Endometrial microvascular endothelial cells (primary cell): ENCODE measurements around the gene PRRX2. TPM values are rescaled to one million over a fixed set of nuclear protein-coding genes. Genes with fewer than 3 reads are reported as not detected.

Experiments used
- in situ Hi-C: cut with HindIII; loops from 2 replicates; pipeline ENCODE4 v1.10.0; 2017; ENCODE audit warnings: low sequenced_read_pairs, low pct_unique_long_range_greater_than_20kb; ENCODE audit errors: inconsistent ontology term
- total RNA-seq: library from RNA; depleted of rRNA; stranded (reverse); fragments of >200 nt; gene quantifications from one replicate; pipeline ENCODE4 v1.2.3, GENCODE V29; 2015; ENCODE audit errors: inconsistent ontology term

PRRX2 gene
- total RNA-seq, 1 donor from 2014 or later: not detected

DNA sequence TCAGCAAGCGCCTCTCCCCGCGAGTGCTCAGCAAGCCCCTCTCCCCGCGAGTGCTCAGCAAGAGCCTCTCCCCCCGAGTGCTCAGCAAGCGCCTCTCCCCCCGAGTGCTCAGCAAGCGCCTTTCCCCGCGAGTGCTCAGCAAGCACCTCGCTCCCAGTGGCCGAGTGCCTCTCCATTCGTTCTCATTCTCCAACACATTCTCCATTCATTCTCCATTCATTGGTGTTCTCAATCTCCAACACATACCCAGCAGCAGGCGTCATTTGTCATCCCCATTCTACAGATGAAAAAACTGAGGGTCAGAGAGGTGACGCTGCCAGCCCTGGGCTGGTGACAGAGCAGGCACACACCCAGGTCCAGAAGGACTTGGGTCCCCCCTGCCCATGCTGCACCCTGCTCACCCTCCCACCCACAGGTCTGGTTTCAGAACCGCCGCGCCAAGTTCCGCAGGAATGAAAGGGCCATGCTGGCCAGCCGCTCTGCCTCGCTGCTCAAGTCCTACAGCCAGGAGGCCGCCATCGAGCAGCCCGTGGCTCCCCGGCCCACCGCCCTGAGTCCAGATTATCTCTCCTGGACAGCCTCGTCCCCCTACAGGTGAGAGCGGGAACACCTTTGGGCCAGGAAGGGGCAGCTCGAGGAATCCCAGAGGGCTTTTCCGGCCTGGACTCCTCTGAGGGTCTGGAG lies 54.9 kb downstream of the PRRX2 start:
- in situ Hi-C loops: no loop called here

DNA sequence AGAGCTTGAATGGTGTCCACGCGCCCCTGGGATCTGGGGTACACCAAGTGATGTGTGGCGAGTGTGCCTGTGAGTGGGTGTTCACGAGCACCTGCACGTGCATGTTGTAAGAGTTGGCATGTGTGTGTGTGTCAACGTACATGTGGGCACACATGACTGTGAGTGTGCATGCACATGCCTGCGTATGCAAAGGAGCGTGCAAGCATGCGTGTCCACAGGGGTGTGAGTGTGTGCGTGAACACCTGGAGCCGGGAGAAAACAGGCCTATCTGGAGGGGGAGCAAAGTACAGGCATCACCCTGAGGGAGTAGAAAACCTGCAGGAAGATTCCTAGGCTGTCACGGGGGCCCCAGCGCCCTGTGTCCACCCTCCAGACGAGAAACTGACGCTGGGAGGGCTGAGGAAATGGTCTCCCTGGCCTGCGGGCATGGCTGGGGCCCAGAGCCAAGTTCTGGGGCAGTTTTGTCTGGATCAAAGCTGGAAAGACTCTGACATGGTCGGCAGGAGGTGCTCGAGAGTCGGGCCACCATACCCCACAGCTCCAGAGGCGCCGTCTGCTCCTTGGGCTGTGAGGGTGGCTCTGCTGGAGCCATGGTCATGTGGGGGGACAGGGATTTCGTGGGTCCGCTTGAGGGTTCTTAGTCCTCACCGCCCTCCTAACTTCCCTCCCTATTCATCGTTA lies 55.6 kb downstream of the PRRX2 start:
- in situ Hi-C loops: no loop called here

DNA sequence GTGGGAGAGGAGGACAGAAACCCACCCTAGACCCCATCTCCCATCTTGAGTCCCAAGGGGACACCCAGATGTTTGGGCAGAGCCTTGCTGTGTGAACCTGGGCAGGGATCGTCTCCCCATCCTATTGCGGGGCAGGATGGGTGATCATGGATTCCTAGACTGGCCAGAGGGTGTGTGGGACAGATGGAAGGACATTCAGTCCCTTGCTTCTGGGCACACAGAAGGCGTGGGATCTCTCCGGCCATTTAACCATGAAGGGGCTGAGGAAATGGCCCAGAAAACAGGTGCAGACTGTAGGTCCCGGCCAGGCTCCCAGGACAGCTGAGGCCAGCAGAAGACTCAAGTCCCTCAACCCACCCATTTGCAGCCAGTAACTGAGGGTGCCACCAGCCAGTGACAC lies 57.5 kb downstream of the PRRX2 start:
- in situ Hi-C loops: no loop called here

DNA sequence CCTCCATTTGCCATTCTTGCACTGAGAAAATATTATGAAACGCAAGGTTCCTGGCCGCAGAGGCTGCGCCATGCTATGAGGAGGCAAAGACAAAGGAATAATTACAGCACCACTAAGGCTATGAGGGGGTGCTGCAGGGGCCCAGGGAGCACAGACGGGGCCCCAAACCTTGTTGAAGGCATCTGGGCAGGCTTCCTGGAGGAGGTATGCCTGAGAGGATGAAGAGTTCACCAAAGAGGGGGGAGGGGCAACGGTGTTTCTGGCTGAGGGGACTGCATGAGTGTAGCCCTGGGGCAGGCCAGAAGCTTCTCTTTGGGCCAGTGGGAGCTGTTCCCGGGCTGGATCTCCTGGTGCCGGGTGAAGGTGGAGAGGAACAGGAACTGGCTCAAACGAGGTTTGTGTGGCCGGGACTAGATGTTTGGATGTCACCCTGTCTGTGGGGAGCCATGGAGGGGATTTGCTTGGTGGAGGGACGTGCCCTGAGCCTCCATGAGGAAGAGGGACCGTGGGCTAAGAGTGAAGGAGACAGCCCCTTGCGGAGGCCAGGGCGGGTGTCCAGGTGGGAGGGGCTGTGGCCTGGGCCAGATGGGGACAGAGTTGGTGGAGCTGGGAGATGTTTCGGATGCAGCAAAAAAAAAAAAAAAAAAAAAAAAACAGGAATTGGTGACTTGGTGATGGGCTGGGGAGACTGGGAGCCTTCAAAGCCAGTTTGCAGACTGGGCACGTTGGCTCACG lies 59.2 kb downstream of the PRRX2 start:
- in situ Hi-C loops: no loop called here

DNA sequence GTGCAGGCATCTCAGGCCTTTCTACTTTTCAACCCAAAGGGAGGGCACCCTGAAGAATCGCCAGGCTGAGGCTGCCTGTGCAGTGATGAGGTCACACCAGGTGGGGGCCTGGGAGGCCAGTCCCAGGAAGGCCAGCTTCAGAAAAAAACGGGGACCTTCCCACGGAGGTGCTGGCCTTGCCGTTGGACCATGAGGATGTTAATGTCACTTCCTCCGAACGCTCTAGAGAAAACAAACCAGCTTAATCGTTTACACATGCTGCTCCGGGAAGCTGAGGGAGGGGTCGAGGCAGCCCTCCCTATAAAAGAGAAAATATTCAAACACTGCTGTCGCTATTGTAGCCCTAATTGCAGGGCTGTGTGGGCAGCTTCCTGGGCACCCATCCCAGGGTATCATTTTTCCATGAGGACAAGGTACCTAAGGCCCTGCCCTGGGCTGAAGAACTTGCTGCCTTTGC lies 60.4 kb downstream of the PRRX2 start:
- in situ Hi-C loops: no loop called here

DNA sequence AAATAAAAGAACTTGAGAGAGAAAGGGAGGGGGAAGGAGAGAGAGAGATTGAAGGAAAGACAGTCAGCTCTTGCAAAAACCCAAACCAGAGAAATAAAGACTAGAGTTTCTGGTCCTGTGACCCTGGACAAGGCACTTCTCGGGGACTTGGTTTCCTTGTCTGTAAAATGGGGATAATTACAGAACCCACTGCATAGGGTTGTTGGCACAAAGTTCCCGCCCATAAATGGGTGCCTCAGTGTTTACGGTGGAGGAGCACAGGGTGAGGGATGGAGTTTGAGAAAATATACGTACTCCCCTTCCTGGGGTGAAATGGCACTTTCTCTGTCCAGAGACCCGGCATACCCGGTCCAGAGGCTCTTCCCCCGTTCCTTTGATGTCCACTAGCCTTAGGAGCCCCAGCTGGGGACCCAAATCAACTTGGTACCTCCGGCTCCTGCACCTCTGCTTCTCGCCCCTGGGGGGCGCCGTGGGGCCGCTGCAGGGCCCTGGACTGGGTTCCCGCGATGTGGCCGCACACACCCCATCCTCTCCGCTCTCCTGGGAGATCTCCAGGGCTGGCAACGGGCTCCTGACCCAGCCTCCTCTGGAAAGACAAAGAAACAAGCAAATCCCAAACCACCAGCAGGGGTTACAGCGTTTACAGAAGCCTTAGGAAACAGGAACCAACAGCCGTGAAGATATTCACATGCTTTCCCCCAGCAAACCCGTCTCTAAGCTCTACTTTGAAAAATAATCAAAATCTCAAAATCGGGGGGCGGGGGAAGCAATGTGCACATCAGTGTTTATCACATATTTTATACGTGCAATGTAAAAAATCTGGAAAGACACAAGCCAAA lies 61.1 kb downstream of the PRRX2 start:
- in situ Hi-C loops: no loop called here

DNA sequence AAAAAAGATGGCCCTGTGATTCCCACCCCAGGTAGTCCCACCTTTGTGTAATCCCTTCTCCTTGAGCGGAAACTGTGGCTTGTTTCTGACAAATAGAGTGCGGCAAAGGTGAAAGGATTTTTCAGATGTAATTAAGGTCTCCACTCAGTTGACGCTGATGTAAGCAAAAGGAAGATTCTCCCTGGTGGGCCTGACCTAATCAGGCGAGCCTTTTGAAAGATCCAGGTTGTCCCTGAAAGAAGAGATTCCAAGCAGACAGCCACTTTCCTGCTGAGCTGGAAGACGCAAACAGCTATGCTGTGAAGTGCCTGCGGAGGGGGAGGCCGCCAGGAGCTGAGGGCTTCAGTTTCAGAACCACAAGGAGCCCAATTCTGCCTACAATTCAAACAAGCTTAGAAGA lies 63.3 kb downstream of the PRRX2 start:
- in situ Hi-C loops: no loop called here

DNA sequence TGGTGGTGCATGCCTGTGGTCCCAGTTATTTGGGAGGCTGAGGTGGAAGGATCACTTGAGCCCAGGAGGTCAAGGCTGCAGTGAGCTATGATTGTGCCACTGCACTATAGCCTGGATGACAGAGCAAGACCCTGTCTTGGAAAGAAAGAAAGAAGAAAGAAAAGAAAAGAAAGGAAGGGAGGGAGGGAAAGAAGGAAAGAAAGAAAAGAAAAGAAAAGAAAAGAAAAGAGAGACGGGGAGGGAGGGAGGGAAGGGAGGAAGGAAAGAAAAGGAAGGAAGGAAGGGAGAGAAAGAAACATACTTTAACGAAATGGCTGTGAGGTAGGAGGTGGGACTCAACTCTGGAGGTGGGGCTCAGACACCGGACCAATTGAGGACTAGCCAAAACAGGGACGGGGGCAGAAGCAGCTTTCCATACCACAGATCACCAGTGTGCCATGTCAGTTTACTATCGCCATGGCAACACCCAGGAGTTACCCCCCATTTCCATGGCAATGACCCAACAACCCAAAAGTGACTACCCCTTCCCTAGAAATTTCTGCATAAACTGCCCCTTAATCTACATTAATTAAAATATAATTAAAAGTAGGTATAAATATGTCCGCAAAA lies 66.1 kb downstream of the PRRX2 start:
- in situ Hi-C loops: no loop called here

DNA sequence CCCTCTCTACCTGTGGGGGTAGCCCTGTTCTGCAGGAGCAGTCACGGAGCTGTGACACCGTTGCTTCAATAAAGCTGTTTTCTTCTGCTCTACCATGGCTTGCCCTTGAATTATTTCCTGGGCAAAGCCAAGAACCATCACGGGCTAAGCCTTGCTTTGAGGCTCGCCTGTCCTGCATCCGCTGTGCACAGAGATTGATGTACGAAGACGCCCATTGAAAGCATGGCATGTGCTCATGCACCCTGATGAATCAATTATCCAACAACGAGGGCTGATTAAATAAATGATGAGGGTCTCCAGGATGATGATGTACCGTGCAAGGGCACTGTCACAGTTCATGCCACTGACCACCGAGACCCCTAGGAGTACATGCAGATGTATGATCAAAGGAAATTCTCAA lies 66.7 kb downstream of the PRRX2 start:
- in situ Hi-C loops: no loop called here

DNA sequence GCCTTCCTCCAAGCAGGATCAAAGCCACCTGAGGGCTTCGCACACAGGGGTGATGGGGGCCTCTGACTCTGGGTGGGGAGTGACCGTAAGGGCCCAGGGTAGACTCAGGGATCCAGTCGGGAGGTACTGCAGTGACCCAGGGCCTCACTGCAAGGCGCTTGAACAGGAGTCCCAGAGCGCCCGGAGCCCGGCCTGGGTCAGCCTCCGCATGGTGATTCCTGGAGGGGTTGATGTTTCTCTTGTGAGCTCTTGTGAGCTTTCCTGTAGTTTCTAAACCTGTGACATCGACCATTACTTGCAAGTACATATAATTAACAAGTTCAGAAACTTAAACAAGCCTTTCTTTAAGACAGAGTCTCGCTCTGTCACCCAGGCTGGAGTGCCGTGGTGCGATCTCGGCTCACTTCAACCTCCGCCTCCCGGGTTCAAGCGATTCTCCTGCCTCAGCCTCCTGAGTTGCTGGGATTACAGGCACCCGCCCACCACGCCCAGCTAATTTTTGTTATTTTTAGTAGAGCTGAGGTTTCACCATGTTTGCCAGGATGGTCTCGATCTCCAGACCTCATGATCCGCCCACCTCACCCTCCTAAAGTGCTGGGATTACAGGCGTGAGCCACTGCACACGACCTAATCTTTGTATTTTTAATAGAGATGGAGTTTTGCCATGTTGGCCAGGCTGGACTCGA lies 67.6 kb downstream of the PRRX2 start:
- in situ Hi-C loops: no loop called here

DNA sequence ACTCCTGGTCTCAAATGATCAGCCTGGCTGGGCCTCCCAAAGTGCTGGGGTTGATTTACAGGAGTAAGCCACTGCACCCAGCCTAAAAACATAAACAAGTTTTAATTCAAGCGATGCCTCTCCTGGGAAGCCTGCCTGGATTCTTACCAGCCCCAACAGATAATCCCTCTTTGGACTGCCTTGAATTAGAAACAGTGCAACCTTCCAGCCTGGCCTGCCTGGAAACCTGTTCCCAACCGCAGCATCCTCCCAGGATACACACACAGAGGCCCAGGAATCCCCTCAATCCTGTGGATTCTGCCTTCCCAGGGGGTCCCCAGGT lies 68.1 kb downstream of the PRRX2 start:
- in situ Hi-C loops: no loop called here

DNA sequence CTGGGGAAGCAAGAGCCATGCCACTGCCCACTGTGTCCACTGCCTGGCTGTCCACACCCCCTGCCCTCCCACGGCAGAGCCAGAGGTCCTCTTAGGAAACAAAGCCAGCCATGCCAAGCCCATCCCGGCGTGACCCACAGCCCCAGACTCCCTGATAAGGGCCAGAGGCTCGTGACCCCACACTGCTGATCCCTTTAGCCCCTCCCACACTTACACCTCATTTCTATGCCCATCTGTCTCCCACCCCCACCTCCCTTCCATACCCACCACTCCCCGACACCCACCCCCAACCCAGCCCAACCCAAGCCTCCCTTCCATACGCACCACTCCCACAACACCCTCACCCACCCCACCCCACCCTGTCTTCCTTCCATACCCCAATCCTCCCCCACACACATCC lies 70.1 kb downstream of the PRRX2 start:
- in situ Hi-C loops: no loop called here

DNA sequence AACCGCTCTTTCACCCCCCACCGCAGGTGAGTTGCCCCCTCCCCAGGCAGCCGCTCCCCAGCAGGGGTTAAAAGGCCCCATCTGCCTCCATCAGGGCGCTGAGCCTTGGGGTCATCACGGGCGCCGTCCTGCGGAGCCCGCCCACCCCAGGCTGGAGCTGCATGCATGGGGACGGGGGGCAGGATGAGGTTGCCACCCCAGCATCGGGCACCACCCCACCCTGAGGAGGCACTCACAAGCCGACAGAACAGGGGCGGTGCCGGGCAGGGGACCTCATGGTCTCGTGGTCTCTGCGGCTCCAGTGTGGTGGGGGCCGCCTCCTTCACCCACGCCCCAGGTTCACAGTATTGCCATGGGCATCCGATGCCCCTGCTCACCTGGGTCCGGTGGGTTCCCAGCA lies 70.9 kb downstream of the PRRX2 start:
- in situ Hi-C loops: no loop called here

DNA sequence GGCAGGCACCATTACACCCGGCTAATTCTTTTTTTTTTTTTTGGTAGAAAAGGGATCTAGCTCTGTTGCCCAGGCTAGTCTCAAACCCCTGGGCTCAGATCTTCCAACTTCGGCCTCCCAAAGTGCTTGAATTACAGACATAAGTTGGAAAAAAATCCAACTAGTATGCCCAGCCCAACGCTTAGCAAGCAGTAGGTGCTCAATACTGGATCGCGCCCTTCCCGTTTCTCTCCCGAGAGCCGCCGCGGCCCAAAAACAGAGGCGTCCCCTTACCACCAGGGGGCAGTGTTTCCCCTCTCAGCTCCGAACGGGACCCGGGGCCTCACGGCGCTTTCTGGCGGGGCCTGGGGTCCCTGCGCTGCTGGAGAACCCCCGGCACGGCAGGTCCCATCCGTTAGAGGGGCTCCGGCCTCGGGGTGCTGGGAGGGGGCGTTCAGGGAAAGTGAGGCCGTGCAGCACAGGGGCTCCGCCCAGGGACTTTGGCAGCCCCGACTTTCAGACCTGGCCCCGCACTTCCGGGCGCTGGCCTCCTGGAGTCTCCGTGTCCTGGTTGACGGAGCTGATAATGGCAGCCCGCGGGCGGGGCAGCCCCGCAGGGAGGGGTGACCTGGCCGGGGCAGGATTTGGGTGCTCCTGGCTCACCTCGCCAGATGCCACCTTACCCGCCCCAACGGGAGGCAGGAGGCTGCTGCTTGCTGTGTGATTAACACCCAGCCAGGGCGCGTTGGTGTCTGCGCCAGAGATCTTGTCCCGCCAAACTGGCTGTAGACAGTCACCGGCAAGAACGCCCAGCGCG lies 72.2 kb downstream of the PRRX2 start:
- in situ Hi-C loops: no loop called here

DNA sequence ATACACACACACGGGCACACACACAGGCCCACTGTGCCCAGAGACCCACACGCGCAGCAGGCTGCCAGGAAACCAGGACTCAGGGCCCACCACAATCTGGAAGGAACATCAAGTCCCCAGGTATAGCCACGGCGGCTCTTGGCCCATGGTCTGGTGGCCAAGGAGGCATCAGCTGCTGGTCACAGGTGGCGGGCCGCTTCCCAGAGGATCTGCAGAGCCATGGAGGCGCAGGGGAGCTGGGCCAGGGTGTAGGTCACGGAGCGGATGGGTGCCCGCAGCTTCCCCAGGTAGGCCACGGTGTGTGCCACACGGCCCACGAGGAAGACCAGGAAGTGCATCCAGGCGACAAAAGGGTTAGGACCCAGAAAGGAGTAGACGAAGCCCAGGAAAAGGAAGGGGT lies 74.0 kb downstream of the PRRX2 start:
- in situ Hi-C loops: no loop called here

DNA sequence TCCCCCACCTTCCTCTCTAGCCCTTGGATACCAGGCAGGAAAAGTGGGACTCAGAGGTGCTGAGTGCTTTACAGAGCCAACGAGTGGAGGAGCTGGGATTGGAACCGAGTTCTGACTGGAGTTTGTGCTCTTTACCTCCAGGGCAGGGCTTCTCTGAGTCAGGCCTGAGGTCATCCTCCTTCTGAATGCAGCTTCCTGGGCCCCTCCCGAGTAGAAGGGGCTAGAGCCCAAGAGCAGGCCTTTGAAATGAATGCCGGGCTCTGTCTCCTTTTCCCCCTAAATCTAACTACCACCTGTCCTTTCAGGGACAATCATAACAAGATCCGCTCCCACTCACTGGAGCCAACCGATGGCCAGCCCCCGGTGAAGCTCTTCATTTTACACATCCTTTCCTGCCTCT lies 74.7 kb downstream of the PRRX2 start:
- in situ Hi-C loops: no loop called here

DNA sequence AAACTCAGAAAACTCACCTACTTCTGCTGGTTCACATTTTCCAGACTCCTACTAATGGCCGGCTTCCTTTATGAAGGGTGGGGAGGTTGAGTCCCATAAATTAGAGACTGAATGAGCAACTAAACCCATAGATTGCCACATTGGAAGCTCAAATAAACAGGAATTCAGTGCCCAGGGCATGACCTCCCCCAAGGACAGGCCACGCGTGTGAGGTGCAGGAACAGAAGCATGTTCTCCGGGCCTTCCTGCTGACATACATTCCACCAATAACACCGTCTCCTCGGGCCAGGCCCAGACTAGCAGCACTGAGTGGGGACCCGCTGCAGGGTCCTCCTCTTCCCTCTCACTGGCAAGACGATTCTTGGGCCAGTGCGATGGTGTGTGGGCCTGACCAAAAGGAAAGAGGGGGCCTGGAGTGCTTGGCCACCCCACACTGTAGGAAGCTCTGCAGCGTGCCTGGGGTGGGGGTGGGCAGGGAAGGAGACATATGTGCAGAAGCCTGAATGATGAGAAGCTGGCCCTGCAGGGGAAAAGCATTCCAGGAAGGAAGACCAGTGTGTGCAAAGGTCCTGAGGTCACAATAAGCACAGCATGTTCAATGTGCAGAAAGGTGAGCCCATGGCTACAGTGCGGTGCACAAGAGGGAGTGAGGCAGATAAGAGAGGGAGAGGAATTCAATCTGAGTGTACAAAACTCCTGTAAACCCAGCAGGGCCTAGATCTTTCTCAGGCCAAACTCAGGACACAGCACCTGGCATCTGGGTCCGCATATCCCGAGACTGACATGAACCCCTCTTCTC lies 75.4 kb downstream of the PRRX2 start:
- in situ Hi-C loops: no loop called here
